Stomach (tissue), 9 donors: ENCODE measurements around the gene HAX1. TPM values are rescaled to one million over a fixed set of nuclear protein-coding genes. Genes with fewer than 3 reads are reported as not detected.
A peak's percentile ranks its signal among the peaks of the same experiment; 100 is the strongest.

ENCODE experiments used
- DNase-seq, 2 donors: peaks; one replicate each; pipeline versions ENCODE4 v3.0.0 to v3.0.0-alpha.2; 2013 to 2019
- H3K27ac ChIP-seq, 5 donors: fragments of 200-600 bp in 4 of 5; sonication (generic) in 4 of 5; one replicate each; pipeline ENCODE4 v1.5.1; 2013 to 2019; ENCODE audit warnings: mild to moderate bottlenecking in 1 of 5, moderate library complexity in 1 of 5
- H3K27me3 ChIP-seq, 3 donors: fragments of 200-600 bp; sonication (generic); one replicate each; pipeline ENCODE4 v1.5.1; 2017 to 2019; ENCODE audit warnings: mixed run types in 1 of 3
- H3K36me3 ChIP-seq, 4 donors: fragments of 200-600 bp; sonication (generic); 1 replicate in 3 of 4; 2 replicates in 1 of 4; pipeline ENCODE4 v1.5.1; 2016 to 2019
- H3K4me1 ChIP-seq, 4 donors: fragments of 200-600 bp; sonication (generic); one replicate each; pipeline ENCODE4 v1.5.1; 2016 to 2019
- H3K4me3 ChIP-seq, 4 donors: fragments of 200-600 bp; sonication (generic) in 3 of 4; one replicate each; pipeline ENCODE4 v1.5.1; 2016 to 2019; ENCODE audit warnings: mild to moderate bottlenecking in 1 of 4
- H3K9me3 ChIP-seq, 4 donors: fragments of 200-600 bp; sonication (generic); one replicate each; pipeline ENCODE4 v1.5.1; 2016 to 2019
- EP300 ChIP-seq: sonication (generic); formaldehyde crosslinking; IDR thresholded peaks from one replicate; pipeline ENCODE4 v1.6.1; 2017; ENCODE audit warnings: antibody characterized with exemption
- POLR2A ChIP-seq, 4 donors: fragments of 450-650 bp; IDR thresholded peaks; one replicate each; pipeline ENCODE4 v1.6.1; 2016; ENCODE audit warnings: antibody characterized with exemption in 4 of 4, control low read depth in 2 of 4, mild to moderate bottlenecking in 1 of 4, moderate library complexity in 1 of 4
- POLR2AphosphoS5 ChIP-seq, 3 donors: sonication (generic); formaldehyde crosslinking; IDR thresholded peaks; one replicate each; pipeline ENCODE4 v1.6.1; 2016; ENCODE audit warnings: antibody characterized with exemption in 3 of 3
- WGBS, 5 donors: extraction: QIAGEN DNeasy Blood & Tissue Kit in 3 of 5; methylation state at CpG; one replicate each; pipeline versions ENCODE4 v1.1.5 to v1.1.7; 2013 to 2018; 5-methylcytosine and 5-hydroxymethylcytosine counted together
- intact Hi-C: fragments of 100-400 bp; cut with DNase I; formaldehyde crosslinking; loops from one replicate; pipeline ENCODE4 v1.15.1; 2023; ENCODE audit warnings: low total_unique reads
- polyA plus RNA-seq, 3 donors: library from polyadenylated mRNA; stranded (reverse); fragments of 200-250 nt; gene quantifications; one replicate each; pipeline ENCODE4 v1.2.3, GENCODE V29; 2013
- total RNA-seq, 5 donors: library from RNA; depleted of rRNA; stranded (reverse); fragments of >200 nt; gene quantifications; one replicate each; pipeline versions ENCODE4 v1.1.0 to v1.2.3, GENCODE V29; 2014 to 2016
- TF ChIP-seq, protein P1 (sequence below), 7 experiments: fragments of 450-650 bp in 4 of 7; fragments of 200-600 bp in 3 of 7; sonication (generic) in 3 of 7; IDR thresholded peaks; one replicate each; pipeline ENCODE4 v1.5.1; 2016 to 2019; ENCODE audit warnings: antibody characterized with exemption in 7 of 7, control low read depth in 2 of 7, mild to moderate bottlenecking in 1 of 7
- donor health status: healthy with polysubstance abuse.
- donor health status: Bipolar disorder and iron deficiency.
- donor health status: healthy.

The HAX1 gene
- total and polyA plus RNA-seq, 8 donors: 36.2 to 167 (median 83.3) TPM

GRCh38 chr1:154263465-154264332 lies 8.7 kb upstream of the HAX1 start:
- DNase-seq: no peak
- Histone ChIP-seq H3K9me3 (no peaks in the 10 kb centered on the region), H3K4me1 (peaks cover 0 to 12% (median 0%) of the 10 kb centered on the region in 4 donors), H3K27ac (peak overlapping the region in 1 of 5 donors; percentile 29), H3K27me3 (no peaks in the 10 kb centered on the region), H3K36me3 (peaks cover 69 to 99% (median 98%) of the 10 kb centered on the region in 4 donors), H3K4me3 (no peak overlapping the region)
- TF ChIP-seq EP300 (no peak), POLR2A (IDR thresholded peaks at IDR 0.05) (no peak), POLR2AphosphoS5 (IDR thresholded peaks at IDR 0.05) (no peak)
- TF ChIP-seq, protein P1, sequence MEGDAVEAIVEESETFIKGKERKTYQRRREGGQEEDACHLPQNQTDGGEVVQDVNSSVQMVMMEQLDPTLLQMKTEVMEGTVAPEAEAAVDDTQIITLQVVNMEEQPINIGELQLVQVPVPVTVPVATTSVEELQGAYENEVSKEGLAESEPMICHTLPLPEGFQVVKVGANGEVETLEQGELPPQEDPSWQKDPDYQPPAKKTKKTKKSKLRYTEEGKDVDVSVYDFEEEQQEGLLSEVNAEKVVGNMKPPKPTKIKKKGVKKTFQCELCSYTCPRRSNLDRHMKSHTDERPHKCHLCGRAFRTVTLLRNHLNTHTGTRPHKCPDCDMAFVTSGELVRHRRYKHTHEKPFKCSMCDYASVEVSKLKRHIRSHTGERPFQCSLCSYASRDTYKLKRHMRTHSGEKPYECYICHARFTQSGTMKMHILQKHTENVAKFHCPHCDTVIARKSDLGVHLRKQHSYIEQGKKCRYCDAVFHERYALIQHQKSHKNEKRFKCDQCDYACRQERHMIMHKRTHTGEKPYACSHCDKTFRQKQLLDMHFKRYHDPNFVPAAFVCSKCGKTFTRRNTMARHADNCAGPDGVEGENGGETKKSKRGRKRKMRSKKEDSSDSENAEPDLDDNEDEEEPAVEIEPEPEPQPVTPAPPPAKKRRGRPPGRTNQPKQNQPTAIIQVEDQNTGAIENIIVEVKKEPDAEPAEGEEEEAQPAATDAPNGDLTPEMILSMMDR (IDR thresholded peaks at IDR 0.05): no peak
- intact Hi-C loops: loop anchor here (10.0 kb wide), 1 partner anchor 59 kb away; the partner anchor contains the start of gene CFAP141
- WGBS, 5 donors: 53 to 63% (median 57%) methylated on average over 6 of the region's 6 CpGs

DNA sequence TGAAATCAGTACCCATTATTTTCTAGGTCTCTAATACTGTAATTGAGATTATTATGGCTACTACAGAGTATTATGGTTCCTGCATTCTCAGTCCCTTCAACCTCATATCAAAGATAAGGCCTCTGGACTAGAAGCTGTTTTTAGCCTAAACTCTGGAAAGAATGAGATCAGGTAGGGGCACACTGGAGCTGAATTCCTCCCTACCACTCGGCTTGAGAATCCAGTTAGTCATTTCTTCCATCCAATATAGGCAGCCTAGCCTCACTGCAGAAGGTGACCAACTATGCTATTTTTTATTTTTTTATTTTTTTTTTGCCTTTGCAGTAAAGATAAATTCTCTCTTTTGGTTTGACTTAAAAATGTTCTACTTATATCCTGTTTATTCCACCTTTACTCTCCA lies 8.0 kb upstream of the HAX1 start:
- DNase-seq: no peak
- no peak for TF ChIP-seq POLR2AphosphoS5 (IDR thresholded peaks at IDR 0.05)
- TF ChIP-seq, protein P1 (IDR thresholded peaks at IDR 0.05): no peak
- no peak for TF ChIP-seq POLR2A (IDR thresholded peaks at IDR 0.05)

DNA sequence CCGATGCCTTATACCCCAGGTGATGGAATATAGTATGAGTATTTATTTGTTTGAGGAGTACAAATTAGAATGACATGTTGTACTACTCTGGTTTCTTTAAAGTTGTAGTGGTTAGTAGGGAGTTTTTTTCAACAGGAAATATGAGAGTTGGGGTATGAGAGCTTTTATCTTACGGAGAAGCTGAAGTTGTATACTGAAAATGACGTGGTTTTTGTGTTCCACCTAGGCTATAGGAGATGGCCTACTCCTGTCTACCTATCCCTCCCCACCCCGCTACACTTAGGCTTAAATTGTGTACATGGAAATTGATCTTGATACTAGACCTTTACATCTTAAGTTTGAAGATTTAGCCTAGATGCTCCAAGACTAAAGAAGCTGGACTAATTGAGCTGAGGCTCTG lies 6.8 kb upstream of the HAX1 start:
- TF ChIP-seq POLR2AphosphoS5 (IDR thresholded peaks at IDR 0.05) (no peak), POLR2A (IDR thresholded peaks at IDR 0.05) (no peak), EP300 (no peak)
- TF ChIP-seq, protein P1 (IDR thresholded peaks at IDR 0.05): no peak
- 62 to 89% (median 79%) methylated on average over 4 of the region's 4 CpGs for WGBS, 5 donors
- H3K27ac ChIP-seq: no peak overlapping the region

More for the DNA sequence above, 8.0 kb upstream of the HAX1 start:
- Histone ChIP-seq H3K4me3 (no peak overlapping the region), H3K4me1 (peaks cover 0 to 12% (median 0%) of the 10 kb centered on the region in 4 donors), H3K36me3 (peaks cover 69 to 99% (median 98%) of the 10 kb centered on the region in 4 donors), H3K9me3 (no peaks in the 10 kb centered on the region), H3K27me3 (no peaks in the 10 kb centered on the region), H3K27ac (peak overlapping the region in 2 of 5 donors; percentile 5 to 29)
- WGBS, 5 donors: 48 to 68% (median 62%) methylated on average over 1 of the region's 1 CpG
- intact Hi-C loops: loop anchor here (10.0 kb wide), 1 partner anchor 60 kb away; the partner anchor contains the start of gene CFAP141

DNA sequence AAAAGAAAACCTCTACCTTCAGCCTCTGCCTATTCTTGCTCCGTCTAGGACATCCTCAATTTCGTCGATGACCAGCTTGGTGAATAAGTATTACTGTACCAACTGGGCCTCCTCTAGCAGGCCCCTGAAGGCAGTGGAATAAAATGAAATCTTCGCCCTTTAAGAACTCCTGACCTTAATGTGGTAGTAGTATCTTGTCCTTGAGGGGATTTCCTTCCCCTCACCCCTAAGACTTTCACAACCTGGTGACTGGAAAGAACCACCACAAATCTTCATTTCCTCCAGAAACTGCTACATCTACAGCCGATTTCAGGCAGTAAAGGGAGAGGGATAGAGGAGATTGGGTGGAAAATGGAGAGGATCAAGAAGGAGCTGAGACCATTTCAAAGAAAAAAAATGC lies 1.6 kb upstream of the HAX1 start:
- intact Hi-C loops: loop anchor here (10.0 kb wide), 1 partner anchor 64 kb away; no protein-coding TSS in a partner anchor
- no peak for TF ChIP-seq POLR2A (IDR thresholded peaks at IDR 0.05)
- TF ChIP-seq, protein P1 (IDR thresholded peaks at IDR 0.05): no peak
- no peak for TF ChIP-seq EP300
- no peak for TF ChIP-seq POLR2AphosphoS5 (IDR thresholded peaks at IDR 0.05)
- H3K4me3 ChIP-seq: no peak overlapping the region
- 83 to 88% (median 85%) methylated on average over 5 of the region's 5 CpGs for WGBS, 5 donors
- H3K36me3 ChIP-seq: peaks cover 40 to 75% (median 73%) of the 10 kb centered on the region in 4 donors
- DNase-seq: no peak
- H3K27ac ChIP-seq: peak overlapping the region in 2 of 5 donors; percentile 91 to 94
- H3K27me3 ChIP-seq: no peaks in the 10 kb centered on the region
- peaks cover 6 to 29% (median 21%) of the 10 kb centered on the region in 4 donors for H3K4me1 ChIP-seq
- H3K9me3 ChIP-seq: no peaks in the 10 kb centered on the region

More for the DNA sequence above, 6.8 kb upstream of the HAX1 start:
- Histone ChIP-seq H3K36me3 (peaks cover 60 to 99% (median 98%) of the 10 kb centered on the region in 4 donors), H3K4me1 (peaks cover 0 to 12% (median 0%) of the 10 kb centered on the region in 4 donors), H3K4me3 (no peak overlapping the region), H3K27me3 (no peaks in the 10 kb centered on the region), H3K9me3 (no peaks in the 10 kb centered on the region)
- intact Hi-C loops: loop anchor here (10.0 kb wide), 1 partner anchor 61 kb away; the partner anchor contains the start of gene CFAP141
- peak in 1 of 2 donors; percentile 10 for DNase-seq
